Mucosa of gallbladder (tissue), 1 donor: ENCODE data around the gene RAB33B. TPM values are rescaled to one million over a fixed set of nuclear protein-coding genes. Genes with fewer than 3 reads are reported as not detected.
"Not testable (repeated sequence)": the region's sequence is repeated elsewhere in the genome, so short reads cannot be mapped to it uniquely, and the experiment has no call there.

ENCODE experiments used
- DNase-seq: peaks from one replicate; pipeline ENCODE4 v3.0.0-alpha.2; 2020; ENCODE audit warnings: low spot score
- total RNA-seq: library from RNA; stranded (reverse); gene quantifications from one replicate; pipeline ENCODE4 v1.2.1, GENCODE V29; 2021
- donor health status: DM: no; HTN: no; CAD: no.

The RAB33B gene
- total RNA-seq, 1 donor from 2014 or later = 9.8 TPM

DNA sequence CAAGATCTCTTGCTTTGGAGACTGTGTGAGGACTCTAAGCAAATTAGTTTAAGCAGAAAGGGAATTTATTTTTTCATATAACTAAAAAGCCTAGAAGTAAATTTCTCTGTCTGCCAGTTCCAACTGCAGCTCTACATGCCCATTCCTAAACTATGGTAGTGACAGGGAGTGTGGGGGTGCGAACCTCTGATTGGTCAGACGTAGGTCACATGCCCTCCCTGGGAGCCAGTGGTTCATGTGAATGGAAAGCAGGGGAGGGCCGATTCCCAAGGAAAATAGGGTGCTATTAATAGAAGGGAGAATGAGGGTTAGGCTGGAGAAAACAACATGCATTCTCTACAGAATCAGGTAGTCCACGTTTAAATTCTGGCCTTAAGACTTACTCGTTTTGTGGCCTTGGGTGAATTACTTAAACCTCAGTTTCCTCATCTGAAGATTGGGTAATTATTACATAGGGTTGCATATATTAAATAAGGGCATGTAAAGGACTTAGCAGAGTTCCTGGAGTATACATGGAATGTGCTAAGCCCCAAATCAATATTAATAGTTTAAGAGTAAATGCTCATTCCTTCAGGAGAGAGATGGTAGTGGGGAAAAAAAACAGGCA, 7.2 kb downstream of the RAB33B start:
- no peak for DNase-seq

DNA sequence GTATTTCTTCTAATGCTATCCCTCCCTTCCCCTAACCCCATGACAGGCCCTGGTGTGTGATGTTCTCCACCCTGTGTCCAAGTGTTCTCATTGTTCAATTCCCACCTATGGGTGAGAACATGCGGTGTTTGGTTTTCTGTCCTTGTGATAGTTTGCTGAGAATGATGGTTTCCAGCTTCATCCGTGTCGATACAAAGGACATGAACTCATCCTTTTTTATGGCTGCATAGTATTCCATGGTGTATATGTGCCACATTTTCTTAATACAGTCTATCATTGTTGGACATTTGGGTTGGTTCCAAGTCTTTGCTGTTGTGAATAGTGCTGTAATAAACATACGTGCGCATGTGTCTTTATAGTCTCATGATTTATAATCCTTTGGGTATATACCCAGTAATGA, 10.6 kb downstream of the RAB33B start:
- DNase-seq = not testable (repeated sequence)

DNA sequence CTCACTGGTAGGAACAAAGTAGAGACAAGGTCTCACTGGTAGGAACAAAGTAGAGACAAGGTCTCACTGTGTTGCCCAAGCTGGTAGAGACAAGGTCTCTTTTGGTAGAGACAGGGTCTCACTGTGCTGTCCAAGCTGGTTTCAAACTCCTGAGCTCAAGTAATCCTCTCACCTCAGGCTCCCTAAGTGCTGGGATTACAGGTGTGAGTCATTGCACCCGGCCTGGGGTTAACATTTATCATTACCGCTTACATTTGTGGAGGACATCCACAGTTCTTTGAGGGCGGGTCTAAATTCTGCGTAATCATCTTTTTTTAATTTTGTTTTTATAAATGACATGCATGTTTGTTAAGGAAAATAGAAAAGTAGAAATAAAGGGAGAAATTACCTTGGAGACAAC, 12.0 kb downstream of the RAB33B start:
- no peak for DNase-seq

DNA sequence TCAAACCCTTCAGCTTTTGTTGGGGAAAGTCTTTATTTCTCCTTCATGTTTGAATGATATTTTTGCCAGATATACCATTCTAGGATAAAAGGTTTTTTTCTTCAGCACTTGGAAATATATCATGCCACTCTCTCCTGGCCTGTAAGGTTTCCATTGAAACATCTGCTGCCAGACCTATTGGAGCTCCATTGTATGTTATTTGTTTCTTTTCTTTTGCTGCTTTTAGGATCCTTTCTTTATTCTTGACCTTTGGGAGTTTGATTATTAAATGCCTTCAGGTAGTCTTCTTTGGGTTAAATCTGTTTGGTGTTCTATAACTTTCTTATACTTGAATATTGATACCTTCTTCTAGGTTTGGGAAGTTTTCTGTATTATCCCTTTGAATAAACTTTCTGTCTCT, 14.8 kb downstream of the RAB33B start:
- not testable (repeated sequence) for DNase-seq

DNA sequence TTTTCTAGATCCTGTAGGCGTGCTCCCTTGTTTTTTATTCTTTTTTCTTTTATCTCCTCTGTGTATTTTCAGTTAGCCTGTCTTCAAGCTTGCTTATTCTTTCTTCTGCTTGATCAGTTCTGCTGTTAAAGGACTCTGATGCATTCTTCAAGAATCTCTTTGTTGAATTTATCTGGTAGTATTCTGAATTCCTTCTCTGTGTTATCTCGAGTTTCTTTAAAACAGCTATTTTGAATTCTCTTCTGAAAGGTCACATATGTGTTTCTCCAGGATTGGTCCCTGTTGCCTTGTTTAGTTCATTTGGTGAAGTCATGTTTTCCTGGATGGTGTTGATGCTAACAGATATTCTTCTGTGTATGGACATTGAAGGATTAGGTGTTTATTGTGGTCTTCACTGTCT, 15.3 kb downstream of the RAB33B start:
- no peak for DNase-seq

DNA sequence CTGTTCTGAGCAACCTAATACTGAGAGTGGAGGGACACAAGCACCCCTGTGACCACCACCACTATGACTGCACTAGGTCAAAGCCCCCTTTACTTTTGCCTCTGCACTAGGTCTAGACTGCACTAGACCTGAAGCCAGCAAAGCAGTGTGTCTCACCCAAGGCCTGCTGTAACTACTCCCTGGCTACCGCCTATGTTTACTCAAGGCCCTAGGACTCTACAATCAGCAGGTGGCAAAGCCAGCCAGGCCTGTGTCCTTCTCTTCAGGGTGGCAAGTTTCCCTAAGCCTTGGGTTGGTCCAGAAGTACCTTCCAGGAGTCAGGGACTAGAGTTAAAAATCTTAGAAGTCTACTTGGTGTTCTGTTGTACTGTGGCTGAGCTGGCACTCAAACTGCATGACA, 15.9 kb downstream of the RAB33B start:
- DNase-seq = no peak

DNA sequence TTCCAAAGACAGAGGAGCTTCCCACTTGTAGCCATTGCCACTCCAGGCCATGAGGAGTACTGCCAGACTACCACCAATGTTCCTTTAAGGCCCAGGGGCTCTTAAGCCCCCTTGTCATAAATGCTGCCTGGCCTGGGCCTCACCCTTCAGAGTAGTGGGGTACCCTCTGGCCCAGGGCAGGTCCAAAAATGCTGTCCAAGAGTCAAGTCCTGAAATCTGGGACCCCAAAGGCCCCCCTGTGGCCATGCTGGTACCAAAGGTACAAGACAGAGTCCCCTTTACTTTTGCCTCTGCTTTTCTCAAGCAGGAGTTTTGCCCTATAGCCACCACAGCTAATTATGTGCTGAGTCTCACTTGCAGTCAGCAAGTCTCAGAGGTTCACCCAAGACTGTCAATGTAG, 16.4 kb downstream of the RAB33B start:
- no peak for DNase-seq

DNA sequence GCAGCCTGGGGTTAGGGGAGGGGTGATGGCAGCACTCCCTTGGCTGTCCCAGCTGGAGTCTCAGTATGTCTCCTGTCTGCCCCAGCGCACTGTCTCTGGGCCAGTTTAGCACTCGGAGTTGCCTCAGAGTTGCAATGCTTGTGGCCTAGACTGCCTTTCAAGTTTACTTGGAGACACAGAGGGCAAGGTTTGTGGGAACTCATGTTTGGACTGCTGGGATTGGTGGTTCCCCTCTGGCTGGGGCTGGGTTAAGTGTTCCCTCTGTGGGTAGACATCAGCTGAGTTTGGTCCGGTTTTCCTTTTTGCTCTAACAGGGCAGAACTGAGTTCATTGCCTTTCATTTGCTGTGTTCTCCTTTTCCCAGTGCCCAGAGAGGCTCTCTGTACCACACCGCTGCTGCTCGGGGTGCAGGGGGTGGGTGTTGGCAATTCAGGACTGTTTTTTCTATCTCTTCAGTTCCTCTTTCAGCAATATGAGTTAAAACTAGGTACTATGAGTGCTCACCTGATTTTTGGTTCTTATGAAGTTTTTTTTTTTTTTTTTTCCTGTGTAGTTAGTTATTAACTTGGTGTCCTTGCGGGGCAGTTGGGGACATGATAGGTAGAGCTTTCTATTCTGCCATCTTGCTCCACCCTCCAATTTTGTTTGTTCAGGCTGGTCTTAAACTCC, 17.2 kb downstream of the RAB33B start:
- no peak for DNase-seq

DNA sequence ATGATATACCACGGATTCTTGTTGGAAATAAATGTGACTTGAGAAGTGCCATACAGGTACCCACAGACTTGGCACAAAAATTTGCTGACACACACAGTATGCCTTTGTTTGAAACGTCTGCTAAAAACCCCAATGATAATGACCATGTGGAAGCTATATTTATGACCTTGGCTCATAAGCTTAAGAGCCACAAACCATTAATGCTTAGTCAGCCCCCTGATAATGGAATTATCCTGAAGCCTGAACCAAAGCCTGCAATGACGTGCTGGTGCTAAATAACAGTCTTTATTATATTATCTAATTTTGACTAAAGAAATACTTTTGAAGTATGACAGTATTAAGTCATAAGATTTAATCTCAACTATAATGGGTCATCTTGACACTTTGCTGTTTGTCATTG, 18.9 kb downstream of the RAB33B start:
- DNase-seq = no peak

DNA sequence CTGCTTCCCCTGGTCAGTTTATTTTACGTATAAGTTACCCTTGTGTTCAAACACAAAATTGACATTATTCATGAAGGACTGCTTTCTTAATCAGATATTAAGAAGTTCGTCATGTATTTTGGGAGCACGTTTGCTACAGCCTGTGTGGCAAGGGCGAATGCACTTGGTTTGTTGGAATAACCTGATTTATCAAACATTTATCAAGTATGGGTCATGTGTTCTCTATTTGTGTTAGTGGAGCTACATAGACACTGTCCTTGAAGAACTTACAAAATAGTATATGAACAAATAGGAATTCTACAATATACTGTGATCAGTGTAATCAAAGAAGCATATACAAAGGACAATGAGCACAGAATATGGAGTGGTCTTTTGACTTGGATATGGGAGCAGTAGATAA, 22.4 kb downstream of the RAB33B start:
- DNase-seq = no peak

DNA sequence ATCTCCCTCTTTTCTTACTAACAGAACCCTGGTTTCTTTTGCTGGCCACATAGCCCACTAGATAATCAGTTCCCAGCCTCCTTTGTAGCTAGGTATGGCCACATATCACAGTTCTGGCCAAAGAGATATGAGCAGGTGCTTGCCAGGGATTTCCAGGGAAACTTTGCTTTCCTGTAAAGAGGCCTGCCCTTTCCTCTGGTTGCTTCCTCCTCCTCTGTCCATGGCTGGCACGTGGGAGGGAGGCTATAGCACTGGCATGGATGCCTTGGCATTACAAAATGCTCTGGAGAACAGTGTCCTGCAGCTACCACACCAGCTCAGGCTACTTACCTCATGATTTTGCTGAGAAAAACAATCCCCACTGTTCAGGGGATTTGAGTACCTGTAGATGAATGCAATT, 27.5 kb downstream of the RAB33B start:
- no peak for DNase-seq

DNA sequence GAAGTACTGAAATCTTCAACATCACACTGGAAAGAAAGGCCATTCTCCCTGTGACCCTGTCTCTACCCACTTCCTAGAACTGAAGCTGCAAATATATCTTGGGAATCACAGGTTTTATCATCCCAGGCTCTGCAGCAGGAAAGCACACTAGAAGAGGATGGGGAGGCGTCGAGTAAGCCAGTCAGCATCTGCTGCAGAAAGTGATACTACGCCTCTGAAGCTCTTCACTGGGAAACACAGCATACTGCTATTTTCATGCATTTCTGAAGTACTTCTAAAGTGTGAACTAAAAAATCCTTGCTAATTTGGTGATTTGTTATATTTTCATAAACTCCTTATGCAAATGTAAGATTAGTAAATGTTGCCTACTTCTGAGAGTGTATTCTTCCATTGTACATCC, 29.1 kb downstream of the RAB33B start:
- DNase-seq = no peak

DNA sequence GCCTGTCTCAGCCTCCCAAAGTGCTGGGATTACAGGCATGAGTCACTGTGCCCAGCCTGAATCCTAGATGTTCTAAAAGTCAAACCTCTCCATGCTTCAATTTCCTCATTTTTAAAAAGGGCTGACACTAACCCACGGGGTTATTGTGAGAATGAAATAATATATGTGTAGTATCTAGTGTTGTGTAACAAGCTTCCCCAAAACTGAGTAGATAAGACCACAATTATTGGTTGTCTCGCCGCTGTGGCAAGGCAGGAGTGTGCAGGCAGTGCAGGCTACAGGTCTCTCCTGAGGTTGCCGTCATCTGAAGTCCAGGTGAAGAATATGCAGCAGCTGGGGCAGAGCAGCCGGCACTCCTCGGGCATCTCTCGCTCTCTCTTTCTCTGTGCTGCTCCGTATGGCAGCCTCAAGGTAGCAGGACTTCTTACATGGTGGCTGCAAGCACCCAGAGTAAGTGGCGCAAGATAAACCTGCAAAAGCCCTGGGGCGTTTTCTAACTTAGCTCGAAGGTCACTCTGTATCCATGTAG, 30.9 kb downstream of the RAB33B start:
- no peak for DNase-seq

DNA sequence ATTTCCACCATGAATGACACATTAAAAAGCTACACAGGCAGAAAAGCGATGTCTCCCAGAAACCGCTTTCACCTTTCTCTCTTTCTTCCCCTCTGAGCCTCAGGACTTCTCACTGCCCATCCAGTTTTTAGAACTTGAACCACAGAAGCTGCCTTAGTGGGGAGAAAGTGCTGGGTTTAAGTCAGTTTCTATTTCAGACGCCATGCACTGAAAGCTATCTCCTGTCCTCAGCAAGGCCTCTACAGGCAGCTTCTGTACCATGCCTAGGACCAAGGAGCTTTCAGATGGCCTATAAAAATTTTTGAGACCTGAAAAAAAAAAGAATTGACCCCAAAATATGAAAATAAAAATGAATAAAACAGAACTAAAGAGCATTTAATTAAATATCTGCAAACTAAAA, 34.5 kb downstream of the RAB33B start:
- no peak for DNase-seq

DNA sequence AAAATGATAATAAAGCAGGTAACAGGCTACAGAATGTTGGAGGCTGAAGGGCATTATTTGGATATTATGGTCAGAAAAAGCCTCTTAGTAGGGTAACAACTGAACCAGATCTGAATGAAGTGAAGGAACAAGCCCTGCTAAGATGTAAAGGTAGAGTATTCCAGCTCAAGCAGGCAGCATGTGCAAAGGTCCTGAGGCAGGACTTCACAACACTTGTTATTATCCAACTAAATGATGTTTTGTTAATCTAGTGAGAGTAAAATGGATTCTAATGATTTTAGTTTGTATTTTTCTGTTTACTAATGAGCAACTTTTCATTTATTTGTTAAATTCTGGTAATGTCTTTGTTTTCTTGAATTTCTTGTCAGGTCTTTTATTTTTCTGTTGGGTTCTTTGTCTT, 35.7 kb downstream of the RAB33B start:
- no peak for DNase-seq

DNA sequence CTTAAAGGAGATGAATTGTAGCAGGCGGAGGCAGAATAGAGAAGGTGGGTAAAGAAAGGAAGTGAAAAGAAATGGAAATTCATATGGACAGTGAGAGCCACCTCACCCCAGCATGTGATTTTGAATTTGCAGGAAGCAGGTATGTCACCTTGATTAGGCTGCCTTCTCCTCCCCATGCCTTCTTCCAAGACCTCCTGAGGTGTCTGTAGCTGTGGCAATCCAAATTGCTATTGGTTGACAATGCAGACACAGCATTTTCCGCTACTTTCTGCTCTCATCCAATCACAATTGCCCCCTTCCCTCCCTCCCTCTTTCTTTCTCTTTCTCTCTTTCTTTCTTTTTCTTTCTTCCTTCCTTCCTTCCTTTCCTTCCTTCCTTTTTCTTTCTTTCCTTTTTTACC, 38.5 kb downstream of the RAB33B start:
- DNase-seq = no peak

DNA sequence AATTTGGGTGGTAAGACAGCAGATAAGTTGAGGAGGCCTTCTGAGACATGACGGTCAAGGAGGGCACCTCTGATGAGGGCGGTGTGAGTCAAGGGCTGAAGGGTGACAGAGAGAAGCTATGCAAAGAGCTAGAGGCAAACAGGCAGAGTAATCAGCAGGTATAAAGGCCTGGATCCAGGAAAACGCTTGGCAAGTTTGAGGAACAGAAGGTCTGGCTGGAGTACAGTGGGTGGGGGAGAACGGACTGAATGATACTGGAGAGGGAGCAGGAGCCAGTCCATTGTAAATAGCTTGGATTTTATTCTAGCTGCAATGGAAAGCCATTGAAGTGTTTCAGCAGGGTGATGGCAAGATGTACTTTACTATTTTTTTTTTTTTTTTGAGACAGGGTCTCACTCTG, 39.3 kb downstream of the RAB33B start:
- no peak for DNase-seq

DNA sequence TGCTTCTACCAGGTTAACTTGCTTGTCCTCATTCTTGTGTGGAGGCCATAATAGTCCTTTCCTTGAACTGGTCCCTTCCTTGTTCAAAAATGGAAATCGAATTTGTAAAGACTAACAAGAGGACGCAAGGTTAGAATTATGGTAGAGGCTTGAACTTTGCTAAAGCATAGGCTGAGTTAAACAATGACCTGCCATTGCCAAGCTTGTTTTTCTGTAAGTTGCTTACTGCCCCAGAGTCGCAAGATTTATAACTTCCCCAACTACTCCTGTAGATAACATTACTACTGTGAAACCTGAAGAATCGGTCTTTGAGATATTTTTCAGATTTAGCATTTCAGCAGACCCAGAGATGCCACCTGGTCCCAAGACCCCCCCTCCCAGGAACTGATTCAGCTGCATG, 45.3 kb downstream of the RAB33B start:
- DNase-seq = no peak

DNA sequence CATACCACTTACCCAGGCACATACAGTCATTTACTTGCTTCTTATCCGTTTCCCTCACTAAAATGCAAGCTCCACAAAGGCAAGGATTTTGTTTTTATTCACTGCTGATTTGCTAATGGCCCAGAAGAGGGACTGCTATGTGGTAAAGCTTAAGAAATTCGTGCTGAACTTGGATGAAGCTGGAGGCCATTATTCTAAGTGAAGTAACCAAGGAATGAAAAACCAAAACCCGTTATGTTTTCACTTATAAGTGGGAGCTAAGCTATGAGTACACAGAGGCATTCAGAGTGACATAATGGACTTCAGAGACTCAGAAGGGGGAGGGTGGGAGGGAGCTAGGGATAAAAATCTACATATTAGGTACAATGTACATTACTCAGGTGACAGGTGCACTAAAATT, 47.2 kb downstream of the RAB33B start:
- DNase-seq = no peak

DNA sequence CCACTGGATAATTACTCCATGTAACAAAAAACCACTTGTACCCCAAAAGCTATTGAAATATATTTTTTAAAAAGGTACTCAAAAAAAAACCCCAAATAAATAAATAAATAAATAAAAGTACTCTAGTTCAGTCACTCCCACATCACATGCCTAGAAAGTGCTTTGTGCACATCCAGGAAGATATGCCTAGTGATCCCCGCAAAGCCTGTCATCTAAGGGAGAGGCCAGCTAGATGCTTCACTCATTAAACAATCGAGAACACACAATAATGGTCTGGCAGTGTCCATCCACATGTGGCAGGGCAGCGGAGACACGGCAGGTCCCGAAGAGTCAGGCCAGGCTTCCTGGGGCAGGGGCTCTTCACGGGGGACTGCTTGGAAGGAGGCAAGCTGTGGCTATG, 47.6 kb downstream of the RAB33B start:
- no peak for DNase-seq

DNA sequence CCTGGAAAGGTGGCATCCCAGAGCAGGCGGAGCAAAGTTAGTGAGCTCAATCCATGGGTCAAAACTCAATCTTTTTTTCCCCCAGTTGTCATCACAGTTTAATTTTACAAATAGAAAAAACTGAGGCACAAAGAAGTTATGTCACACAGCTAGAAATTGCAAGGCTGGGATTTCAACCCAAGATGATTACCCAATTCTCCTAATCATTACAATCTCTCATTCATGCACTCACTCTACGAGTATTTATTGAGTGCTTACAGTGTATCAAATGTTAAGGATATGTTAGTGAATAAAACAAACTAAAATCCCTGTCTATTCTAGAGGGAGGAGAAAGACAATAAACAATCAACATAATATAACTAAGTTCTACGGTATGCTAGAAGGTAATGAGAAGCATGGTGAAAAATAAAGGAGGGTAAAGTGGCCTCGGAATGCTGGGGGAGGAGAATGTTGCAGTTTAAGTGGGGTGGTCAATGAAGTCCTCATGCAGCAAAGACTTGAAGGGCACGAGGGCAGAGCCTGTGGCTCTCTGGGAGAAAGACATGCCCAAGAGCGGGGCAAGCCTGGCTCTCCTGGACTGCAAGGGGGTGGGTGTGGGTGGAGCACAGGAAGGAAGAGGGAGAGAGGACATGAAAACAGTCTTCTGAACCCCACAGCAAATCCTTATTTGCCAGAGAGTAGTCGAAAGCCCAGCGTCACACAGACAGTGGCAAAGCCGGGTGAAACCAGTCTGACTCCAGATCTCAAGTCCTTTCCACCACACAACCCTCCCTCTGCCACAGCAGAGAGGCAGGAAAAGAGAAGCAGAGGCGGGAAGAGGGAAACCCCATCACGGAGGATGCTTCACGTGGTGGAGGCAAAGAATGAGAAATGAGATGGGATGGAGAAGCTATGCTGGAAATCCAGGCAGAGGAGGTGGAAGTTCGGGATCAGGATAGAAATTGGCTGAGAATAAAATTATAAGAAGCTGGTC, 48.3 kb downstream of the RAB33B start:
- DNase-seq = no peak

DNA sequence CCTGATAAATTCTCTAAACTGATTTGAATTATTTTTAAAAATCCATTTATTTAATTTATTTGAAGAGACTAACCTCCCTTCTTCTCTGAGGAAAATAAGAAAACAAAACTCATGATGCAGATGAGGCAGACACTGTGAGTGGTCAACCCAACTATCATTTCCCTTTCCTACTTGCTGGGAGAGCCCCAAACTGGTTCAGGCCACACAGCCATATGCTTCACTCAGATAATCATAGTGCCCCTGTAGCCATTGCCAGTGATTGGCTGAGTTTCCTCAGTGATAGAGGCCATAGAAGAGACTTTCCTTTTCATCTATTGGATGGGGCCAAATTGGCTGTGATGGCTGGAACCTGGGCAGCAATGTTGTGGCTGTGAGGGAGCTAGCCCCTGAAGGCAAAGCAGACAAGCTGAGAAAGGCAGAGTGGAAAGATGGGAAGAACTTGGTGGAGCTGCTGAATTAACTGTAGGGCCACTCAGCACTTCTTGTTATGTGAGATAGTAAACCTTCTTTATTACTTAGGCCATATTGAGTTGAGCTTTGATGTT, 49.8 kb downstream of the RAB33B start:
- DNase-seq = no peak
